ENCODE data around the gene USP7. TPM values are rescaled to one million over a fixed set of nuclear protein-coding genes. Genes with fewer than 3 reads are reported as not detected.

Gene USP7
- total and polyA plus RNA-seq, 4 donors = 13.7 to 85.6 (median 37.7) TPM

DNA sequence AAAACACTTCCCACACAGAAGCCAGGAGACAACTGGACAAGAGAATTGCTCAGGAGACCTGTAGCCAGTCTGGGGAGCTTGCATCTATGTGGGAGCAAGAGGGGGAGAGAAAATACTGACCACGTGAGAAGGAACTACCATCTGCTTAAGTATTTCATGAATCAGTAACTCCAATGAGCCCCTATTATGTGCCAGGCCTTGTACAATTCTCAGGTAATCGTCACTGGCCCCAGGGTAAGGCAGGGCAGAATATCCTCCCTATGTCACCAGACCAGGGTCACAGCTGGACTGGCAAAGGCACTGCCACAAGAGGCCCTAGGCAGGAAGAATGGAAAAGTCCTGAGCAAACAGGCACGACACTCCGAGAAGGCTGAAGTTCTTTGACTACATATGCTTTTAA, 25.9 kb downstream of the USP7 start:
- TF ChIP-seq TAF1 (conservative IDR thresholded peaks at IDR 0.05) = no peak
- no peak for TF ChIP-seq HNF4A (conservative IDR thresholded peaks at IDR 0.05)
- TF ChIP-seq JUND (IDR thresholded peaks at IDR 0.05) = no peak
- TF ChIP-seq, protein P1, sequence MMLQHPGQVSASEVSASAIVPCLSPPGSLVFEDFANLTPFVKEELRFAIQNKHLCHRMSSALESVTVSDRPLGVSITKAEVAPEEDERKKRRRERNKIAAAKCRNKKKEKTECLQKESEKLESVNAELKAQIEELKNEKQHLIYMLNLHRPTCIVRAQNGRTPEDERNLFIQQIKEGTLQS (IDR thresholded peaks at IDR 0.05) = no peak
- TF ChIP-seq GABPA (IDR thresholded peaks at IDR 0.05 in 1 of 2, conservative IDR thresholded peaks at IDR 0.05 in 1 of 2) = no peak
- no peak for TF ChIP-seq HNF4G (IDR thresholded peaks at IDR 0.05)
- TF ChIP-seq FOXA1 (IDR thresholded peaks at IDR 0.05) = no peak
- TF ChIP-seq NR2F2 (IDR thresholded peaks at IDR 0.05) = no peak
- TF ChIP-seq, protein P2, sequence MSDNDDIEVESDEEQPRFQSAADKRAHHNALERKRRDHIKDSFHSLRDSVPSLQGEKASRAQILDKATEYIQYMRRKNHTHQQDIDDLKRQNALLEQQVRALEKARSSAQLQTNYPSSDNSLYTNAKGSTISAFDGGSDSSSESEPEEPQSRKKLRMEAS (IDR thresholded peaks at IDR 0.05) = no peak
- no peak for TF ChIP-seq SP1 (IDR thresholded peaks at IDR 0.05)
- TF ChIP-seq, protein P3, sequence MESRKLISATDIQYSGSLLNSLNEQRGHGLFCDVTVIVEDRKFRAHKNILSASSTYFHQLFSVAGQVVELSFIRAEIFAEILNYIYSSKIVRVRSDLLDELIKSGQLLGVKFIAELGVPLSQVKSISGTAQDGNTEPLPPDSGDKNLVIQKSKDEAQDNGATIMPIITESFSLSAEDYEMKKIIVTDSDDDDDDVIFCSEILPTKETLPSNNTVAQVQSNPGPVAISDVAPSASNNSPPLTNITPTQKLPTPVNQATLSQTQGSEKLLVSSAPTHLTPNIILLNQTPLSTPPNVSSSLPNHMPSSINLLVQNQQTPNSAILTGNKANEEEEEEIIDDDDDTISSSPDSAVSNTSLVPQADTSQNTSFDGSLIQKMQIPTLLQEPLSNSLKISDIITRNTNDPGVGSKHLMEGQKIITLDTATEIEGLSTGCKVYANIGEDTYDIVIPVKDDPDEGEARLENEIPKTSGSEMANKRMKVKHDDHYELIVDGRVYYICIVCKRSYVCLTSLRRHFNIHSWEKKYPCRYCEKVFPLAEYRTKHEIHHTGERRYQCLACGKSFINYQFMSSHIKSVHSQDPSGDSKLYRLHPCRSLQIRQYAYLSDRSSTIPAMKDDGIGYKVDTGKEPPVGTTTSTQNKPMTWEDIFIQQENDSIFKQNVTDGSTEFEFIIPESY (IDR thresholded peaks at IDR 0.05) = no peak
- TF ChIP-seq FOXA2 (IDR thresholded peaks at IDR 0.05) = no peak
- TF ChIP-seq RXRA (IDR thresholded peaks at IDR 0.05) = no peak
- TF ChIP-seq, protein P4, sequence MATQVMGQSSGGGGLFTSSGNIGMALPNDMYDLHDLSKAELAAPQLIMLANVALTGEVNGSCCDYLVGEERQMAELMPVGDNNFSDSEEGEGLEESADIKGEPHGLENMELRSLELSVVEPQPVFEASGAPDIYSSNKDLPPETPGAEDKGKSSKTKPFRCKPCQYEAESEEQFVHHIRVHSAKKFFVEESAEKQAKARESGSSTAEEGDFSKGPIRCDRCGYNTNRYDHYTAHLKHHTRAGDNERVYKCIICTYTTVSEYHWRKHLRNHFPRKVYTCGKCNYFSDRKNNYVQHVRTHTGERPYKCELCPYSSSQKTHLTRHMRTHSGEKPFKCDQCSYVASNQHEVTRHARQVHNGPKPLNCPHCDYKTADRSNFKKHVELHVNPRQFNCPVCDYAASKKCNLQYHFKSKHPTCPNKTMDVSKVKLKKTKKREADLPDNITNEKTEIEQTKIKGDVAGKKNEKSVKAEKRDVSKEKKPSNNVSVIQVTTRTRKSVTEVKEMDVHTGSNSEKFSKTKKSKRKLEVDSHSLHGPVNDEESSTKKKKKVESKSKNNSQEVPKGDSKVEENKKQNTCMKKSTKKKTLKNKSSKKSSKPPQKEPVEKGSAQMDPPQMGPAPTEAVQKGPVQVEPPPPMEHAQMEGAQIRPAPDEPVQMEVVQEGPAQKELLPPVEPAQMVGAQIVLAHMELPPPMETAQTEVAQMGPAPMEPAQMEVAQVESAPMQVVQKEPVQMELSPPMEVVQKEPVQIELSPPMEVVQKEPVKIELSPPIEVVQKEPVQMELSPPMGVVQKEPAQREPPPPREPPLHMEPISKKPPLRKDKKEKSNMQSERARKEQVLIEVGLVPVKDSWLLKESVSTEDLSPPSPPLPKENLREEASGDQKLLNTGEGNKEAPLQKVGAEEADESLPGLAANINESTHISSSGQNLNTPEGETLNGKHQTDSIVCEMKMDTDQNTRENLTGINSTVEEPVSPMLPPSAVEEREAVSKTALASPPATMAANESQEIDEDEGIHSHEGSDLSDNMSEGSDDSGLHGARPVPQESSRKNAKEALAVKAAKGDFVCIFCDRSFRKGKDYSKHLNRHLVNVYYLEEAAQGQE (IDR thresholded peaks at IDR 0.05) = no peak
- Histone ChIP-seq H3K27me3 (ENCODE audit: control insufficient read depth in 4 of 4, insufficient read depth in 4 of 4, low read length in 3 of 4) (no peaks in the 10 kb centered on the region), H3K4me3 (ENCODE audit: low read depth in 1 of 3, low read length in 3 of 3) (no peak overlapping the region), H3K27ac (ENCODE audit: low read depth in 1 of 2, low read length in 2 of 2) (no peak overlapping the region), H3K36me3 (ENCODE audit: control insufficient read depth in 4 of 4, insufficient read depth in 3 of 4, low read depth in 1 of 4, low read length in 3 of 4) (no peaks in the 10 kb centered on the region), H3K9me3 (ENCODE audit: control insufficient read depth in 4 of 4, low read length in 3 of 4) (no peaks in the 10 kb centered on the region), H3K9ac (ENCODE audit: low read depth in 1 of 2, low read length in 2 of 2) (no peak overlapping the region), H3K4me1 (ENCODE audit: control insufficient read depth in 4 of 4, insufficient read depth in 4 of 4, low read length in 3 of 4) (peaks cover 0 to 24% (median 11%) of the 10 kb centered on the region in 4 donors)
- 72% methylated on average over 4 of the region's 4 CpGs for WGBS
- no peak for DNase-seq (ENCODE audit: low spot score)

DNA sequence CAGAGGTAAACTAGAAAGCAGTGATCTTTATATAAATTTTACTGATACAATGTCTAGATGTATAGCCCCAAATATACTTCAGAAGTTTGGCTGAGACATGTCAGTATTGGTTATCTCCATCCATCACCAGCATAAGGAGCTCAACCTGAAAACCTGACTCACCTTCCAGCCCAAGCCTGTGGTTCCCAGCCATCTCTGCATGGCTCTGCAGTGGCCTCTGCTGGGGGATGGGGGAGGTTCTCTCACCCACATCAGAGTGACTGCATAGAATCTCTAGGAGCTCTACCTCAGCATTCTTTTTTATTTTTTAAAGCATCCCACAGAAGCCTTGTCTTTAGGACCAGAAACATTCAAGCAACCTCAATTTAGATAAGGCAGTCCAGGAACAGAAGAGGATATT, 27.3 kb downstream of the USP7 start:
- Histone ChIP-seq H3K27ac (ENCODE audit: low read depth in 1 of 2, low read length in 2 of 2) (no peak overlapping the region), H3K9ac (ENCODE audit: low read depth in 1 of 2, low read length in 2 of 2) (no peak overlapping the region), H3K36me3 (ENCODE audit: control insufficient read depth in 4 of 4, insufficient read depth in 3 of 4, low read depth in 1 of 4, low read length in 3 of 4) (no peaks in the 10 kb centered on the region), H3K9me3 (ENCODE audit: control insufficient read depth in 4 of 4, low read length in 3 of 4) (no peaks in the 10 kb centered on the region), H3K4me1 (ENCODE audit: control insufficient read depth in 4 of 4, insufficient read depth in 4 of 4, low read length in 3 of 4) (peaks cover 0 to 16% (median 6%) of the 10 kb centered on the region in 4 donors), H3K27me3 (ENCODE audit: control insufficient read depth in 4 of 4, insufficient read depth in 4 of 4, low read length in 3 of 4) (no peaks in the 10 kb centered on the region), H3K4me3 (ENCODE audit: low read depth in 1 of 3, low read length in 3 of 3) (no peak overlapping the region)
- TF ChIP-seq RAD21 (IDR thresholded peaks at IDR 0.05) = peak; percentile 59 to 67
- TF ChIP-seq, protein P5, sequence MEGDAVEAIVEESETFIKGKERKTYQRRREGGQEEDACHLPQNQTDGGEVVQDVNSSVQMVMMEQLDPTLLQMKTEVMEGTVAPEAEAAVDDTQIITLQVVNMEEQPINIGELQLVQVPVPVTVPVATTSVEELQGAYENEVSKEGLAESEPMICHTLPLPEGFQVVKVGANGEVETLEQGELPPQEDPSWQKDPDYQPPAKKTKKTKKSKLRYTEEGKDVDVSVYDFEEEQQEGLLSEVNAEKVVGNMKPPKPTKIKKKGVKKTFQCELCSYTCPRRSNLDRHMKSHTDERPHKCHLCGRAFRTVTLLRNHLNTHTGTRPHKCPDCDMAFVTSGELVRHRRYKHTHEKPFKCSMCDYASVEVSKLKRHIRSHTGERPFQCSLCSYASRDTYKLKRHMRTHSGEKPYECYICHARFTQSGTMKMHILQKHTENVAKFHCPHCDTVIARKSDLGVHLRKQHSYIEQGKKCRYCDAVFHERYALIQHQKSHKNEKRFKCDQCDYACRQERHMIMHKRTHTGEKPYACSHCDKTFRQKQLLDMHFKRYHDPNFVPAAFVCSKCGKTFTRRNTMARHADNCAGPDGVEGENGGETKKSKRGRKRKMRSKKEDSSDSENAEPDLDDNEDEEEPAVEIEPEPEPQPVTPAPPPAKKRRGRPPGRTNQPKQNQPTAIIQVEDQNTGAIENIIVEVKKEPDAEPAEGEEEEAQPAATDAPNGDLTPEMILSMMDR (IDR thresholded peaks at IDR 0.05; ENCODE audit: low read depth, low read length, missing input control) = peak; percentile 40
- TF ChIP-seq, protein P2 (IDR thresholded peaks at IDR 0.05) = no peak
- DNase-seq (ENCODE audit: low spot score) = no peak
